ENCODE data around the gene FRMD4A.

The FRMD4A gene

GRCh38 chr10:14350006-14350405, 19.3 kb upstream of the FRMD4A start:
- DNase-seq, result peak in 1 of 42 donors; percentile 10
- intact Hi-C loops (cut with DNase I), result no loop called here

DNA sequence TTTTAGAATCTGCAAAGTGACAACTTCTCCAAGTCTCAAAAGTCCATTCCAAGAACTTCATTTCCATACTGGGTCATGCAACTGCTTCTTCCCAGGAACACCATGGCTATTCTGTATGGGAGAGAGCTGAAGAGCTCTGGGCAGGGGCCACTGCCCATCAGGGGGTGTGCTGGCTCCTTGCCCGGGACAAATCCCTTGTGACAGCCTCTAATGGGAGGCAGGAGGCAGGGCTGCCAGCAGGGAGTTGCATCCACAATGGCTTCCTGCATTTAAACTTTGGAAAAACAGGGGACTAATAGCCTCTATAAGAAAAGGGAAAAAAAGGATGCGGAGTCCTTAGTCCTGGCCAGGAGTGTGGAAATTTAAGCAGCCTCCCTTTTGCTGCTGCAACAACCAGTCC, 18.4 kb upstream of the FRMD4A start:
- intact Hi-C loops (cut with DNase I), result no loop called here
- peak in 35 of 42 donors; percentile 16 to 85 (median 50) for DNase-seq

- DNase-seq, result no peak
- intact Hi-C loops (cut with DNase I), result no loop called here
These were observed 14.5 kb upstream of the FRMD4A start for GRCh38 chr10:14345262-14345661.

DNA sequence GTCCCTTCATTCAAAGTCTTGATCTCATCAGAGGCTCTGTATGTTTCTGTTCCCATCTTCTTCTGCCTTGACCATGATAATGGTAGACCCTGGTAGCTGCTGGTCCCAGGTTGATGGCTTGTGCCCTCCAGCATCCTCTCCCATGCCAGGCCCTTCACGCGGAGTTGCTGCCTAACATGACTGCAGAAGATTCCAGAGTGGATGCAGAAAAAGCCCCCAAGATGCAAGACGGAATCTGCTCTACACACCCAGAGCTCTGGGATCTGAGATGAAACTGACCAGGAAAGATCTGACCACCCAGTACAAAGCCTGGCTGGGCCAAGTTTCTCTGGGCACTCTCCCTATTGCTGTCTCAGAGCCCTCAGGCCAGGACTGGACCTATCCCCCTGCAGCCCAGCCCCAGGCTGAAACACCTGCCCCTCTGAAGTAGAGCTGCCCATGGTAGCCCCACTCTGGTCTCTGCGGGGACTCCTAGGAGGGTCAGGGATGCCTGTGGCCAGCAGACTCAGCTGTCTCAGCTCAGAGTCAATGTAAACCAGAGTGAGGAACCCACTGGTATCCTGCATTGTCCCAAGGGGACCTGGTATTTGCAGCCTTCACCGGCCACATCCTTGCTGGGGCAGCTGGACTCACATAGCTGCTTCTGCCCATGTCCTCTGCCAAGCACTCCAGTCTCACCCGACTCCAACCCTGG, 9.5 kb upstream of the FRMD4A start:
- intact Hi-C loops (cut with DNase I), result no loop called here
- DNase-seq, result no peak

DNA sequence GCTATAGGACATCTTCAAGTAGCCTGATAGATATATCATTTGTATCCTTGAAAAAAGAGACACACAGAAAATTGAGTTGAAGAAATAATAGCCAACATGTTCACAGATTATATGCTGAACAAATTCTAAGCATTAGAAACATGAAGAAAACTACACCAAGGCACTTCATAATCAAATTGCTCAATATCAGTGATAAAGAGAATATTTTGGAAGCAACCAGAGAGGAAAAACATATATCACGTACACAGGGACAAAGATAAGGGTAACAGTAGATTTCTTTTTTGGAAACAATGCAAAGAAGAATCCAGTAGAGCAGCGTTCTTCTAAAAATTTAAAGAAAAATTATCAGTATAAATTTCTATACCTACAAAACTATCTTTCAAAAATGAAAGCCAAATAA, 6.0 kb upstream of the FRMD4A start:
- DNase-seq, result no peak
- intact Hi-C loops (cut with DNase I), result no loop called here

GRCh38 chr10:14334771-14335170, 4.0 kb upstream of the FRMD4A start:
- no peak for DNase-seq
- intact Hi-C loops (cut with DNase I), result no loop called here

DNA sequence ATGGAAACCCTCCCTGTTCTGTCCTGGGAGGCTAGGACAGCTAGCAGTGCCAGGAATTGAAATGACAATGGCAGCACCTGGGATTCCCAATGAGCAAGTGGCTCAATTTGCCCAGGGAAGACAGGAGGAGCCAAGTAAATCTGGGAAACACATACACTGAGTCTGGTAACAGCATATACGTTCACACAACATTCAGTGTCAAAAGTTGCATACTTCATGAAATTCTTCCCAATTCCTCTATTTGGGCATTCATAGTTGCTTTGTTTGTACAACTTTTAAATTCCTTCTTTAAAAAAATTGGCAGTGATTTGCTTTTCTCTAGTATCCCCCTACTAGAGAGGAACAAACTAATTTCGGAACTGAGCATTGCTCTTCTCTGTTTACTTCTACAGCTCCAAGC, 2.9 kb upstream of the FRMD4A start:
- no peak for DNase-seq
- intact Hi-C loops (cut with DNase I), result no loop called here

DNA sequence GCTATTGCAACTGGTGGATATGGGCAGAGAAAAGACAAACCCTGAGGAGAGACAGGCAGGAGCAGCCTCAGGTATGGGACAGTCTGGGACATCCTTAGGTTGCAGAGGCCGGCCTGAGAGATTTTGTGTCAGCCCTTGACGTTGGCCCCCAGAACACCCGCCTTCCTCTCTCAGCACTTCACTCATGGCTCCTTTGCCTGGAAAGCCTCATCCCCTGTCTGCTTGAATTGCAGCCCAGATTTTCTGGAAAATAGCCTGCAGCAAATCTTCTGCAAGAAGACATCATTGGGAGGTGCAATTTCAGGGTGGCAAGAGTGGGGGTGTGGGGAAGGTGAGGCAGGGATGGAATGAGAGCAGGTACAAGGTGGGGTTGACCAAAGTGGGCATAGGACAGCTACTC, 2.2 kb upstream of the FRMD4A start:
- intact Hi-C loops (cut with DNase I), result no loop called here
- no peak for DNase-seq

DNA sequence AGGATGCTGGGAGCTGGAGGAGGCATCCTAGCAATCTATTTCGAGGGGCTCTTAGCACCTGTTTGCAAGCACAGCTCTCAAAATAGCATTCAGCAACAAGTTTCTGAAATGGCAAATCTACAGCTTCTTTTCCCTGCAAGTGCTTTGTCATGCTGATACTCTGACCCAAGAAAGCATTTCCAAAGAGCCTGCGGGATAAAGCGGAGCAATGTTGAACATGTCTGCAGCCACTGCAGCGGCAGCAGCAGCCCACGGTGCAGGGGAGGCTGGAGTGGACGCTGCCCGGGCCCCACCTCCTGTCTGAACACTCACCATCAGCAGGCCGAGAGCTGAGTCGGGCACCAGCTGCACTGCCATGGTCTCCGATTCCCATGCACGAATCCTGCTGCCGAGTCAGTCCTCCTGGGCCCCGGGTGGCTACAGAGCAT, 964 bp downstream of the FRMD4A start:
- peak in 35 of 42 donors; percentile 12 to 71 (median 38) for DNase-seq

GRCh38 chr10:14328881-14329672, 1.6 kb downstream of the FRMD4A start:
- intact Hi-C loops (cut with DNase I), result no loop called here
- DNase-seq, result no peak

More for the DNA sequence above, 964 bp downstream of the FRMD4A start:
- intact Hi-C loops (cut with DNase I), result no loop called here

GRCh38 chr10:14327527-14327926, 3.2 kb downstream of the FRMD4A start:
- intact Hi-C loops (cut with DNase I), result no loop called here
- no peak for DNase-seq

GRCh38 chr10:14326581-14326980, 4.1 kb downstream of the FRMD4A start:
- intact Hi-C loops (cut with DNase I), result no loop called here

DNA sequence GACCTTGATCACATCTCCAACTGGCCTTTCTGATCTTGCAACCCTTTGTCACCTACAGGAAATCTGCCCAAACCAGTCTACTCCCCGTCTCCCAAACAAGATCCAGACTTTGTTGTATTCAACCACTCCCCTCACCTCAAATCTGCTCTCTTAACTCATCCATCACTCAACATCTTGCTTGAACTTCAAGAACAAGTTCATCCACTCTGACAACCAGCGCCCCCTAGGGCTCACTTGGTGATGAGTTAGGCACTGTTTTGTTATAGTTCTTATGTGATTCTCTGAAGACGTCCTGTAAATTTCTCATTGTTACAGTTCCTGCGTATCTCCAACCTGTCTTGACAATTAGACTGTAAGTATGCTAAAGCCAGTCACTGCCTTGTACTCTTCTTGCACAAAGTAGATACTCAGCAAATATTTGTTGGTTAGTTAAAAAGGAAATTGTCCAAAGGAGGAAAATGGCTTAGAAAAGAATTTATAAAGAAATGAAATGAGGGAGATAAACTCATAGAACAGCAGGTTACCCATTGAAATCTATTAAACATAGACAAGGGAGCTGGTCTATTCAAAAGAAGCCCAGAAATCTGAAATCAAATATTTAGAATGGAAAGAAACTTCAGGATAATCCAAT, 5.3 kb downstream of the FRMD4A start:
- peak in 38 of 42 donors; percentile 20 to 72 (median 45) for DNase-seq
- intact Hi-C loops (cut with DNase I), result no loop called here

More at GRCh38 chr10:14326581-14326980, 4.1 kb downstream of the FRMD4A start:
- peak in 5 of 42 donors; percentile 12 to 59 (median 24) for DNase-seq

GRCh38 chr10:14322526-14323188, 8.1 kb downstream of the FRMD4A start:
- intact Hi-C loops (cut with DNase I), result no loop called here
- DNase-seq, result no peak

- no peak for DNase-seq
- intact Hi-C loops (cut with DNase I), result no loop called here
These were observed 12.7 kb downstream of the FRMD4A start for GRCh38 chr10:14318007-14318406.

- intact Hi-C loops (cut with DNase I), result no loop called here
- no peak for DNase-seq
These were observed 18.7 kb downstream of the FRMD4A start for GRCh38 chr10:14312014-14312413.

- intact Hi-C loops (cut with DNase I), result no loop called here
- DNase-seq, result no peak
These were observed 19.3 kb downstream of the FRMD4A start for GRCh38 chr10:14311206-14311957.

DNA sequence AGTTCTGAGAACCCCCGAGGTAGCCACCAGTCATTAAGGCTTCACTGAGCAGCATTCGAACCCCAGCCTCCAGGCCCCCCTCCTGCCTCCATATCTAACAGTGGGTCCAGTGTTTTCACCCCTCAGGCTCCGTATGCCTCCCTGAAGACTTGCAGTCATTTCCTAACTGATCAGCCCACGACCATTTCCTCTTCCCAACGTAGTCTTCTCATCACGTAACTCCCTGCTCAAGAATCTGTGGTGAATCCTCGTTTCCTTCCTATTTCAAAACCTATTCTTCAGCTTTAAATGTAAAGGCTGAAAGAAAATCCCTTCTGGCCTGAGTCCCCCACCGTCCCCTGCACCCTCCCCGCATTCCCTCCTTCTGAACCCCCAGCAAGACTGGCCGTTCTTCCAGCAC, 21.1 kb downstream of the FRMD4A start:
- no peak for DNase-seq
- intact Hi-C loops (cut with DNase I), result no loop called here

DNA sequence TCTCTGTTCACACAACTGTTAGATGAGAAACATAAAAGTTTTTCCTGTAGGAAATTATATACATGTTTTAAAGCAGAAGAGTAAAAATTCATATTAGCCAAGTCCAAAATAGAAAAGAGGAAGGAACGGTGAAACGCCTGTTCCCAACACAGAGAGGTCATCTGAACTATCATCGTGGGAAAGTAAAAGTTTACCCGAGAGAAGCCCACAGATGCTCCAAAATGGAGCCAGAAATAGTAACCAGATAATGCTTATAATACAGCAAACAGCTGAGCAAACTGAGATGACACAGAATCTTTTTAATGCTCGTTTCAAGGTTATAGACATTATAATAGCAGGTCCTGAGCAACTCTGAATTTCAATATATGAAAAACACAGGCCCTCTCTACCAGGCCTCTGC, 24.5 kb downstream of the FRMD4A start:
- intact Hi-C loops (cut with DNase I), result no loop called here
- no peak for DNase-seq
